LNCaP clone FGC (cell line): ENCODE measurements around the gene FBXO39.
"Not testable (repeated sequence)": the region's sequence is repeated elsewhere in the genome, so short reads cannot be mapped to it uniquely, and the experiment has no call there.

Experiments used
- DNase-seq: peaks from one replicate; pipeline ENCODE4 v3.0.0-alpha.2; 2011; ENCODE audit warnings: low read depth
- H3K4me3 ChIP-seq: 2 replicates; pipeline ENCODE4 v1.5.1; 2011; ENCODE audit warnings: mild to moderate bottlenecking, low read depth, low read length, control low read depth
- CTCF ChIP-seq: IDR thresholded peaks from 2 replicates; pipeline ENCODE4 v1.5.1; 2012; ENCODE audit warnings: mild to moderate bottlenecking; ENCODE audit not compliant: control insufficient read depth, insufficient read depth; ENCODE audit errors: extremely low read depth

FBXO39 gene

GRCh38 chr17:6775871-6776405 lies at the start of gene FBXO39:
FBXO39 (plus strand) TSS chr17:6776215; CDS start chr17:6779869, 3,654 bp downstream.
- TF ChIP-seq CTCF: no peak
- DNase-seq: no peak
- no peak within 1 kb of the TSS for H3K4me3 ChIP-seq

DNA sequence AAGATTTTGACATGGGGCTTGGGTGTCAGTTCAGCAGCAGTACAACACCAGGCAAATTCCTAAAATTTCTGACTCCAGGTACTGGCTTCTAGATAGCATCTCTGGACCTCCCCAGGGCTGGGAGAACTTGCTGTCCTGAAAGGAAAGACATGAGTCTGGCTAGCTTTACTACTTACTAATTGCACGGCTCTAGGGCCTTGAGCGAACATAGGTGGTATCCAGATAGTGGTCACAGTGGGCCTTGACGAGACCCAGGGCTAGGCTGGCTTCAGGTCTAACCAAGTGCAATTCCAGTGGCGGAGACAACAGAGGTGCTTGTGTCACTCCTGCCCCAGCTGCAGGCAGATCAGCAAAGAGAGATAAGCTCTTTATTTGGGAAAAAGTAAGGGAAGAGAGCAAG lies 46.5 kb upstream of the FBXO39 start:
- H3K4me3 ChIP-seq: no peak overlapping the region
- no peak for TF ChIP-seq CTCF
- DNase-seq: no peak

DNA sequence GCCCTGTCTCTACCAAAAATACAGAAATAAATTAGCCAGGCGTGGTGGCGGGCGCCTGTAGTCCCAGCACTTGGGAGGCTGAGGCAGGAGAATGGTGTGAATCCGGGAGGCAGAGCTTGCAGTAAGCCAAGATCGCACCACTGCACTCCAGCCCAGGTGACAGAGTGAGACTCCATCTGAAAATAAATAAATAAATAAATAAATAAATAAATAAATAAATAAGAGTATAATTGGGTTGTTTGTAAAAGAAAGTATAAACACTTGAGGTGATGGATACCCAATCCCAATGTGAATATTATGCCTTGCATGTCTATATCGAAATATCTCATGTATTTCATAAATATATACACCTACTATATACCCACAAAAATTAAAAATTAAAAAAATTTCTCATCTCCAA lies 29.4 kb upstream of the FBXO39 start:
- DNase-seq, H3K4me3 ChIP-seq: not testable (repeated sequence)

DNA sequence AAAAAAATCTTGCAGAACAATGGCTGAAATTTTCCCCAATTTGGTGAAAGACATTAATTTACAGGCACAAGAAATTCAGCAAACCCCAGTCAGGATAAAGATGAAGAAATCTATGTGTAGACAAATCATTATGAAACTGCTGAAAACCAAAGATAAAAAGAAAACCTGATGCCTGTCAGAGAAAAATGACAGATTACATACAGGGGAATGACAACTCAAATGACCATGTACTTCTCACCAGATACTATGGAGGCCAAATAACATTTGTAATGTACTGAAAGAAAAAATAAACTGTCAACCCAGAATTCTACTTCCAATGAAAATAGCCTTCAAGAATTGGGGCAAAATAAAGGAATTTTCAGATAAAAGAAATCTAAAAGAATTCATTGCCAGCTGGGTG lies 27.4 kb upstream of the FBXO39 start:
- no peak for TF ChIP-seq CTCF
- no peak overlapping the region for H3K4me3 ChIP-seq
- DNase-seq: no peak

DNA sequence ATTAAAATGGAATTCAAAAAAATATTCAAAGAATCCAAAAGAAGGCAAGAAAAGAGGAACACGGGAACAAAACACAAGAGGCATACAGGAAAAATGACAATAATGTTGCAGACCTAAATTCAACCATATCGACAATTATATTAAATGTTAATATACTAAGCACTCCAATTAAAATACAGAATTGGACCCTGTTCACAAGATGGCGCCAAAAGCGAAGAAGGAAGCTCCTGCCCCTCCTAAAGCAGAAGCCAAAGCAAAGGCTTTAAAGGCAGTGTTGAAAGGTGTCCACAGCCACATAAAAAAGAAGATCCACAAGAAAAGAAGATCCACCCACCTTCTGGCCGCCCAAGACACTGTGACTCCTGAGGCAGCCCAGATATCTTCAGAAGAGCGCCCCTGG lies 26.5 kb upstream of the FBXO39 start:
- 0 out of 2 replicates have a peak, but pooled peaks have one; percentile 6 for TF ChIP-seq CTCF
- DNase-seq: no peak

DNA sequence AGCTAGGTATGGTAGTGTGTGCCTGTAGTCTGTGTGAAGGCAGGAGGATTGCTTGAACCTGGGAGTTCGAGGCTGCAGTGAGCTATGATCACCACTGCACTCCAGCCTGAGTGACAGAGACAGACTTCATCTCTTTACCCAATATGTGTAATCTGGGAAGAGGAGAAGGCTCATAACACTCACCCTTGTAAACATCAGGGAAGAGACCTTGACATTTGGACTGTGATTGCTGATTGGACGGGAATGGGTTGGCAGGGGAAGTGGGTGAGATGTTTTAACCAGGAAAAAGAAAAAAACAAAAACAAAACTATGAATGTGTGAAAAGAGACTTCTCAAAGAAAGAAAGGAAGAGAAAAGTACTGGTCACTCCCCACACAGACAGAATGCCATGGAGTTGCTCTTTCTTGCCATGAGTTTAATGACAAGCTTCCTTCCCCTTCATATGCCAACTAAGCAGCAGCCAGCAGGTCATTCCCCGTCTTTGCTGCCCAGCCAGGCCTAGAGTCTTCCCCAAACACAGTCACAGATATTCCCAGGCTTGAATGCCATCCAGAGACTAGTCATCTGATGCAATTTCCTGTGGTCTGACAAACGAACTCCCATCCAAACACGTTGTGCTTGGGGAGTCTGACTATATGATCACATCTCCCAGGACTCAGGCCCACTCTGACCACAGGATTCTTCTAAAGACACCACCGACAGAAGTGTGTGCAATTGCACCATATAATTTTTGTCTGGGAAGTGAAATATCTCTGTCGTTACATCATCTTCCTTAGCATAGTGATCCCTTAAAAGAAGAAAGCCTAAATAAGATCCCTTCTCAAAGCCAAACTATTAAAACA lies 23.7 kb upstream of the FBXO39 start:
- H3K4me3 ChIP-seq: no peak overlapping the region
- no peak for TF ChIP-seq CTCF
- DNase-seq: no peak

More for the DNA sequence above, 26.5 kb upstream of the FBXO39 start:
- no peak overlapping the region for H3K4me3 ChIP-seq

DNA sequence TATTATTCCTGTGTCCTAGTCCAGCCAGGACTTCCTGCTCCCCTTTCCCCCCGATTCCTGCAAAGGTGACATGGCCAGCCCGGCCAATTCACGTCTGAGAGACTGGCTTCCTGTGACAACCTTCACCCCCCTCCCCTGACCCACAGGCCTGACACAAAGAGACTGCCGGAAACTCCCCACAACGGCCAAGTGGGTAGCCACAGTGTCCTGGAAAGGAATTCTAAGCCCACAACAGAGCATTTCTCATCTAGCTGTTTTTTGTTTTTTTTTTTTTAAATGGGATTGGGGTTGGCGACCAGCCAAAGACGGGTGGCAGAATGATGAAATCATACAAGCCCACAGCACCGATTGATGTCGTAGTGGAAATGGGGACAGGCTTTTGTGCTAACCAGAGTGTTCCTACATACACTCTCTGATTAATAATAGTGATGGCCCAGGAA lies 23.0 kb upstream of the FBXO39 start:
- TF ChIP-seq CTCF: no peak
- H3K4me3 ChIP-seq: no peak overlapping the region
- no peak for DNase-seq
